SK-N-MC (cell line): ENCODE measurements around the gene BMI1.

Experiments used
- EZH2 ChIP-seq: fragments of 200-600 bp; sonication (generic); IDR thresholded peaks from one replicate; pipeline ENCODE4 v1.6.1; 2017; ENCODE audit warnings: antibody characterized with exemption
- POLR2AphosphoS5 ChIP-seq: IDR thresholded peaks from 2 replicates; pipeline ENCODE4 v1.6.1; 2012; ENCODE audit warnings: mild to moderate bottlenecking, low read depth, low read length, borderline replicate concordance

- no peak for TF ChIP-seq POLR2AphosphoS5
- no peak for TF ChIP-seq EZH2
These were observed 42.5 kb upstream of the BMI1 start for GRCh38 chr10:22278441-22278782.
